ENCODE results near the gene KHSRP.
"Not testable (repeated sequence)": the region's sequence is repeated elsewhere in the genome, so short reads cannot be mapped to it uniquely, and the experiment has no call there.

DNA sequence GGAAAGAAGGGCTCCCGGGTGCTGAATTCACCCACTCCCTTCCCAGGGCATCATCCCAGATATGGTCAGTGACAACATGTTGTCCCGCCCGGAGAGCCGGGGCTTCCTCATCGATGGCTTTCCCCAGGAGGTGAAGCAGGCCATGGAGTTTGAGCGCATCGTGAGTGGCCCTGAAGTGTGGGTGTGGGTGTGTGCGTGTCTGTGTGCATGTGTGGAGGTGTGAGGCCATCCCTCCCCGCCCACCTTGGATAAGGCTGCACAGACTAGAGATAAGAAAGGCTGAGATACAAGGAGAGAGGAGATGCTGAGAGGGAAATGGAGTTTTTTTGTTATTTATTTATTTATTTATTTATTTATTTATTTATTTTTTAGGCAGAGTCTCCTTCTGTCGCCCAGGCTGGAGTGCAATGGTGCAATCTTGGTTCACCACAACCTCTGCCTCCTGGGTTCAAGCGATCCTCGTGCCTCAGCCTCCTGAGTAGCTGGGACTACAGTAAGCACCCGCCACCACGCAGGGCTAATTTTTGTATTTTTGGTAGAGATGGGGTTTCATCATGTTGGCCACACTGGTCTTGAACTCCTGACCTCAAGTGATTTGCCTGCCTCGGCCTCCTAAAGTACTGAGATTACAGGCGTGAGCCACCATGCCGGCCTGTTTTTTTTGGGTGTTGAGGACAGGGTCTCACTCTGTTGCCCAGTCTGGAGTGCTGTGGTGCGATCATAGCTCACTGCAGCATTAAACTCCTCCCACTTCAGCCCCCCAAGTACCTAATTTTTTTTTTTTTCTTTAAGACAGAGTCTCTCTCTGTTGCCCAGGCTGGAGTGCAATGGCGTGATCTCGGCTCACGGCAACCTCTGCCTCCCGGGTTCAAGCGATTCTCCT, 24.3 kb downstream of the KHSRP start:
- TF ChIP-seq, protein P1, sequence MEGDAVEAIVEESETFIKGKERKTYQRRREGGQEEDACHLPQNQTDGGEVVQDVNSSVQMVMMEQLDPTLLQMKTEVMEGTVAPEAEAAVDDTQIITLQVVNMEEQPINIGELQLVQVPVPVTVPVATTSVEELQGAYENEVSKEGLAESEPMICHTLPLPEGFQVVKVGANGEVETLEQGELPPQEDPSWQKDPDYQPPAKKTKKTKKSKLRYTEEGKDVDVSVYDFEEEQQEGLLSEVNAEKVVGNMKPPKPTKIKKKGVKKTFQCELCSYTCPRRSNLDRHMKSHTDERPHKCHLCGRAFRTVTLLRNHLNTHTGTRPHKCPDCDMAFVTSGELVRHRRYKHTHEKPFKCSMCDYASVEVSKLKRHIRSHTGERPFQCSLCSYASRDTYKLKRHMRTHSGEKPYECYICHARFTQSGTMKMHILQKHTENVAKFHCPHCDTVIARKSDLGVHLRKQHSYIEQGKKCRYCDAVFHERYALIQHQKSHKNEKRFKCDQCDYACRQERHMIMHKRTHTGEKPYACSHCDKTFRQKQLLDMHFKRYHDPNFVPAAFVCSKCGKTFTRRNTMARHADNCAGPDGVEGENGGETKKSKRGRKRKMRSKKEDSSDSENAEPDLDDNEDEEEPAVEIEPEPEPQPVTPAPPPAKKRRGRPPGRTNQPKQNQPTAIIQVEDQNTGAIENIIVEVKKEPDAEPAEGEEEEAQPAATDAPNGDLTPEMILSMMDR (conservative IDR thresholded peaks at IDR 0.05; ENCODE audit: low read length) = not testable (repeated sequence)
- TF ChIP-seq EZH2phosphoT487 (IDR thresholded peaks at IDR 0.05; ENCODE audit: borderline replicate concordance) = not testable (repeated sequence)
